ENCODE measurements around the gene GLOD4.

- TF ChIP-seq CTCF (IDR thresholded peaks at IDR 0.05; ENCODE audit: insufficient read depth, low read depth, low read length): no peak
- no peak for TF ChIP-seq EZH2 (IDR thresholded peaks at IDR 0.05; ENCODE audit: insufficient read depth, low read length)
These were observed 61.2 kb downstream of the GLOD4 start for GRCh38 chr17:720706-721539.
